ENCODE measurements around the gene GAS2. TPM values are rescaled to one million over a fixed set of nuclear protein-coding genes. Genes with fewer than 3 reads are reported as not detected.

Gene GAS2
- total RNA-seq, 1 donor from 2014 or later, result 1.7 TPM

DNA sequence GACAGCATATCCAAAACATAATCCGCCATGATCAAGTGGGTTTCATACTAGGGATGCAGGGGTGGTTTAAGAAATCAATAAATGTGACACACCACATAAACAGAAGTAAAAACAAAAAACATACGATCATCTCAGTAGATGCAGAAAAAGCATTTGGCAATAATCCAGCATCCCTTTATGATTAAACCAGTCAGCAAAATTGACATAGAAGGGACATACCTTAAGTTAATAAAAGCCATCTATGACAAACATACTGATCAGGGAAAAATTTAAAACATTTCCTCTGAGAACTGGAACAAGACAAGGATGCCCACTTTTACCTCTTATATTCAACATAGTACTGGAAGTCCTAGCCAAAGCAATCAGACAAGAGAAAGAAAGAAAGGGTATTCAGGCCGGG lies 49.6 kb downstream of the GAS2 start:
- ATAC-seq (no peak), DNase-seq (no peak)
- Histone ChIP-seq H3K4me1 (no peaks in the 10 kb centered on the region), H3K36me3 (no peaks in the 10 kb centered on the region), H3K27me3 (no peaks in the 10 kb centered on the region), H3K9me3 (no peaks in the 10 kb centered on the region), H3K4me3 (no peak overlapping the region), H3K27ac (no peak overlapping the region)
- intact Hi-C loops (cut with DNase I), result no loop called here
- TF ChIP-seq, protein P1, sequence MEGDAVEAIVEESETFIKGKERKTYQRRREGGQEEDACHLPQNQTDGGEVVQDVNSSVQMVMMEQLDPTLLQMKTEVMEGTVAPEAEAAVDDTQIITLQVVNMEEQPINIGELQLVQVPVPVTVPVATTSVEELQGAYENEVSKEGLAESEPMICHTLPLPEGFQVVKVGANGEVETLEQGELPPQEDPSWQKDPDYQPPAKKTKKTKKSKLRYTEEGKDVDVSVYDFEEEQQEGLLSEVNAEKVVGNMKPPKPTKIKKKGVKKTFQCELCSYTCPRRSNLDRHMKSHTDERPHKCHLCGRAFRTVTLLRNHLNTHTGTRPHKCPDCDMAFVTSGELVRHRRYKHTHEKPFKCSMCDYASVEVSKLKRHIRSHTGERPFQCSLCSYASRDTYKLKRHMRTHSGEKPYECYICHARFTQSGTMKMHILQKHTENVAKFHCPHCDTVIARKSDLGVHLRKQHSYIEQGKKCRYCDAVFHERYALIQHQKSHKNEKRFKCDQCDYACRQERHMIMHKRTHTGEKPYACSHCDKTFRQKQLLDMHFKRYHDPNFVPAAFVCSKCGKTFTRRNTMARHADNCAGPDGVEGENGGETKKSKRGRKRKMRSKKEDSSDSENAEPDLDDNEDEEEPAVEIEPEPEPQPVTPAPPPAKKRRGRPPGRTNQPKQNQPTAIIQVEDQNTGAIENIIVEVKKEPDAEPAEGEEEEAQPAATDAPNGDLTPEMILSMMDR (IDR thresholded peaks at IDR 0.05), result no peak

DNA sequence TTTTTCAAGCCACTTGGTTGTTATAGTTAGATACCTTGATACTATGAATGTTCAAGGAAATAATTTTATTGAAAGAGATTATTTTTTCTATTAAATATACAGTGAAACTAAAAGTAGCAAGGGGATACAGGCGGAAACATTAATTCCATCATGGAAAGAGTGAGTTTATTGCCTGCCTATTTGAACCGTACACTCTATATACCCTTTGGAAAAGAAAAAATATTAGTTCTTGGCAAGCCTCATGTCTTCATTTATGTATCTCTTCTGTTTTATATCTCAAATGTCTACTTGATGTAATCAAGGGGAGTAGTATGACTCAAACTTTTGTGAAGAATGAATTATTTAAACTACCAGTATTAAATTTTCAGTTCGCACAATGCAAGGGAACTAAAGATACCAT lies 54.0 kb downstream of the GAS2 start:
- TF ChIP-seq, protein P1 (IDR thresholded peaks at IDR 0.05), result no peak
- ATAC-seq (no peak), DNase-seq (no peak)
- H3K27ac ChIP-seq, result no peak overlapping the region
- H3K4me3 ChIP-seq, result no peak overlapping the region
- H3K9me3 ChIP-seq, result no peaks in the 10 kb centered on the region
- no peaks in the 10 kb centered on the region for H3K36me3 ChIP-seq
- no peaks in the 10 kb centered on the region for H3K4me1 ChIP-seq
- intact Hi-C loops (cut with DNase I), result no loop called here
- no peaks in the 10 kb centered on the region for H3K27me3 ChIP-seq

DNA sequence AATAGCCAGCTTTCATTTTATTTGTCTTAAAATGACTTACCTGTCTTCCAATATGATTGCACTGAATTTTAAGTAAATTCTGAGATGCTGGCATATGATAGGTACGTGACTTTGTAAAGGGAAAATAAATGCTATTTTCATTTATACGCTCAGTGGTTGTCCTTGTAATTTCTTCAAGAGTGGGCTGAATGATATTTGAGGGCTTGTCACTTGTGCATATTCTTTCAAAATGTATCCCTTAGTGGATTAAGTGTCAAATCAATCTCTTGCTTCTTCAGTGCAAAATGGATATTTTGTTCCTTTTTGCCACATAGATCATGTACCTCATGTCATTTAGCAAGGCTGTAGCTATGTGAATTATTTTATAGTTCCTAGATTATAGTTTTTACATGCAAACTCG lies 56.9 kb downstream of the GAS2 start:
- Histone ChIP-seq H3K4me1 (no peaks in the 10 kb centered on the region), H3K4me3 (no peak overlapping the region), H3K27me3 (no peaks in the 10 kb centered on the region), H3K36me3 (no peaks in the 10 kb centered on the region), H3K27ac (no peak overlapping the region), H3K9me3 (no peaks in the 10 kb centered on the region)
- no peak for ATAC-seq
- intact Hi-C loops (cut with DNase I), result no loop called here
- no peak for DNase-seq
- TF ChIP-seq, protein P1 (IDR thresholded peaks at IDR 0.05), result no peak

- no peak overlapping the region for H3K27ac ChIP-seq
- intact Hi-C loops (cut with DNase I), result no loop called here
- DNase-seq, result no peak
These were observed 58.7 kb downstream of the GAS2 start for GRCh38 chr11:22725079-22725478.

DNA sequence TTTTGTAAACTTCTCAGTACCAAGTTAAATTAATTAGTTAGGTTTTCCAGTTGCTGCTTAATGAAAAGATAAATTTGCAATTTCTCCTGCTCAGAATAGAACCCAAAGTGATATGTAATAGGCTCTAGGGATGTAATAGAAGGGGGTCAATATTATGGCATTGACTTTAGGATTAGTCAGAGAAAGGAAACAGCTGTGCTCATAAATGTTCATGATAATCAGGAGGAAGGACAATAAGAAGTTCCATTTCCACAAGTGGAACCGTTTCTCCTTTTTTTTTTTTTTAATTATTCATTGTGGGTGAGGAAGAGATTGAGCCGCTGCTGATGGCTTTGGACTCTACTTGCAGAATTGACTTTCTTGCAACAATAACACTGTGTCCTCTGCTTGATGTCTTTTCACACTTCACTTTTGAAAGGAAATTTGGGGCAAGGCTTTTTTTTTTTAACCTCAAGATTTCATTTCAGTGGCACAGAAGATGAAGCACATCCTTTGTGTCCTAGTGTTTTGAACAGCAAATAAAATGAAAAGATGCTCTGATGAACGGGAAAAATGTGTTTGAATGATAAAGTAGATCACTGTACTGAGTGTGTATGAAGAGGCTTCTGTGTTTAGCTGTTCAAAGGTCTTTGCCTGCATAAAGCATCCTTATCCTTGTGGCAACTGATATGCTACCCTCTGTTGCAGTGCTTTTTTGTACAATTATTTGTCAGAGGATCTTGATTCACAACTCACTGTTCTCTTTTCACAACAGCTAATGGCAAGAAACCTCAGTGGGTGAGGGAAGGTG lies 62.4 kb downstream of the GAS2 start:
- Histone ChIP-seq H3K36me3 (no peaks in the 10 kb centered on the region), H3K27ac (no peak overlapping the region), H3K4me3 (no peak overlapping the region), H3K27me3 (no peaks in the 10 kb centered on the region), H3K4me1 (no peaks in the 10 kb centered on the region), H3K9me3 (no peaks in the 10 kb centered on the region)
- TF ChIP-seq, protein P1 (IDR thresholded peaks at IDR 0.05), result no peak
- no peak for ATAC-seq
- no peak for DNase-seq
- intact Hi-C loops (cut with DNase I), result no loop called here

More at GRCh38 chr11:22725079-22725478, 58.7 kb downstream of the GAS2 start:
- Histone ChIP-seq H3K27me3 (no peaks in the 10 kb centered on the region), H3K9me3 (no peaks in the 10 kb centered on the region), H3K4me3 (no peak overlapping the region), H3K36me3 (no peaks in the 10 kb centered on the region), H3K4me1 (no peaks in the 10 kb centered on the region)
- TF ChIP-seq, protein P1 (IDR thresholded peaks at IDR 0.05), result no peak
- no peak for ATAC-seq

Data from upper lobe of right lung (tissue), 1 donor.